ENCODE results near the gene SLC22A1.
A peak's percentile ranks its signal among the peaks of the same experiment; 100 is the strongest.
"Not testable (repeated sequence)": the region's sequence is repeated elsewhere in the genome, so short reads cannot be mapped to it uniquely, and the experiment has no call there.

SLC22A1 gene

GRCh38 chr6:160121558-160121957, at the start of gene SLC22A1:
Gene SLC22A1, plus strand, starts transcription at chr6:160121815. Its CDS starts 121 bp downstream, at chr6:160121936.
- DNase-seq, result no peak

GRCh38 chr6:160073272-160073671, 48.3 kb upstream of the SLC22A1 start:
- DNase-seq, result no peak

- DNase-seq, result no peak
Observed at GRCh38 chr6:160076009-160076408, 45.6 kb upstream of the SLC22A1 start.

- DNase-seq, result no peak
Observed at GRCh38 chr6:160077024-160077423, 44.6 kb upstream of the SLC22A1 start.

- no peak for DNase-seq
Observed at GRCh38 chr6:160077526-160077925, 44.1 kb upstream of the SLC22A1 start.

DNA sequence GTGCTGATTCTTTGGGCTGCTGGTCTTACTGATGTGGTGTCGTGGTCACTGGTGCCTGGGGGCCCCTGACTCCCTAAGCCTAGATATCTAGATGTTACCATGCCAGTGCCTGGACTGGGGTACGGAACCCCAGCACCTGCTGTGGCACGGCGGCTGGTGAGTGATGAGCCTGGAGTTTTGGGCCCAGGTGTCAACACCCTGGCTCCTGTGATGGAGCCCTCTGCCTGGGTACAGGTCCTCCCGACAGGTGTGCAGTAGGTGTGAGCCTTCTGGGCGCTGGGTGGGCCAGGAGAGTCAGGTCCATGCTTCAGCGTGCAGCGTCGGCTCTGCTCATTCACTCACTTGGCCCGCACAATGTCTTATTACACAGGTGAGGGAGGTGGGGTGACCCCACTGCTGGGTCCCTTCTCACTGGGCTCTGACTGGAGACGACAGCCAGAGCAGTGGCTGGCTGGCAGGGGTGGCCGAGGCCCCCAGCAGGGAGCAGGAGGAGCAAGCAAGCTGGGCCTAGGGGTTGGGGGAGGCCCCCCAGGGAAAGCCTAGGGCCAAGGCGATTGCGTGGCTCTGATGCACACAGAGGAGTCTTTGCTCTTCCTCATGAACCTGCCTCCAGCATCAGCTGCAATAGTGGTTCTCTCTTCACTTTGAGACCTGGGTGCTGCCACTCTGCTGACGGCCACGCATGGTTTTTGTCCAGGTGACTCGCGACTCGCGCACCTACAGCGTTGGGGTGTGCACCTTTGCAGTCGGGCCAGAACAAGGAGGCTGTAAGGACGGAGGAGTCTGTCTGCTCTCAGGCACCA, 42.5 kb upstream of the SLC22A1 start:
- DNase-seq, result no peak

DNA sequence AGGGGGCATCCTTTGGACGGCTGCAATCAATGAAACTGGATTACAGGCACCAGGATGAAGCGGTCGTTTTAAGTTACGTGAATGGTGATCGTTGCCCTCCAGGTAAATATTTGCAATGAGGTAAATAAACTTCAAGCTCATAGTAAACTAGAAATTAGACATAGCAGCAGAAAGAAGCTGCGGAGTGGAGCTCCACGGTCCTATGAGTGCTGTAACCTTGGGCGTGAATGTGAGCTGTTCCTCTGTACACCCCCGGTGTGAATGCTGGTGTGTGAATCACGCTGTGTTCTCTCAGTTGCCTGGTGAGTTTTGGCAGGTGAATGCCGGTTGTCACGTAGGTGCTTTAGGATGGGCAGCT, 42.0 kb upstream of the SLC22A1 start:
- DNase-seq, result no peak

DNA sequence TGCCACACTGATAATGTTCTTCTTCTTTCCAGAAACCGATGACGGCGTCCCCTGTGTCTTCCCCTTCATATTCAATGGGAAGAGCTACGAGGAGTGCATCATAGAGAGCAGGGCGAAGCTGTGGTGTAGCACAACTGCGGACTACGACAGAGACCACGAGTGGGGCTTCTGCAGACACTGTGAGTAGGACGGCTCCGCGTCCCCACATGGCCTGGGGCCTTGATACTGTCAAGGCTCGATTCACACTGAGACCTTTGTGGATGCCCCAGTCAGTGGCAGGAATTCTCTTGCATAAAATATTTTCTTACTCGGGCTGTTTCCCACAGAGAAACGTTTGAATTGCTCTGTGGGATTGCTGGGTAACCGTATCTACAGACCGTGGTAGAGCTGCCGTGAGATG, 41.5 kb upstream of the SLC22A1 start:
- DNase-seq, result no peak

DNA sequence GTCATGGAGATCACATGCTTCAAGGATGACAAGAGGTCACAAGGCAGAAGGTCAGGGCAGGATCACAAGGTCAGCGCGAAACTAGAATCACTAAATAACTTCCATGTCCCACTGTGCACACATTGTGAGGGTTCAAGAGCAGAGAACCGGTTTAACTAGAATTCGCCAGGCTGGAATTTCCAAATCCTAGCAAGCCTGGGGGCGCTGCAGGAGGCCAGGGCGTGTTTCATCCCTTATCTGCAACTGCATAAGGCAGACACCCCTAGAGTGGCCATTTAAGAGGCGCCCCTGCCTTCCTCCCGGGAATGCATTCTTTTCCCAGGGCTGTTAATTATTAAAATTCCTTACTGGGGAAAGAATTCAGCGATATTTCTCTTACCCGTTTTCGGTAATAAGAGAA, 40.2 kb upstream of the SLC22A1 start:
- no peak for DNase-seq

DNA sequence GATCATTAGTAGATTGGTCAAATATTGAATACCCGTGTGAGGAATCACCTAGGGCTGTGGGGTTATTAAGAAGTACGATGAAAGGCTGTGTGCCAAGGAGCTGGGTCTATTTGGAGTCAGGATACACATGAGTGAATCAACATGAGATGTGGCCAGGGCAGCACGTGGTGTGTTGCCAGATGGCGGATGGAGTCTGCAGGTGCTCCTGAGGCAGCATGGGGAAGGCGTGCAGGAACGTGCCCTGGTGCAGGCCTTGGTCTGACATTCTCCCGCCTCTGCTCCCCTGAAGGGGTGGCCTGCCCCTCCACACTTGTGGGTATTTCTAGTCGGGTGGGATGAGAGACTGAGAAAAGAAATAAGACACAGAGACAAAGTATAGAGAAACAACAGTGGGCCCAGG, 39.0 kb upstream of the SLC22A1 start:
- DNase-seq, result peak; percentile 23

DNA sequence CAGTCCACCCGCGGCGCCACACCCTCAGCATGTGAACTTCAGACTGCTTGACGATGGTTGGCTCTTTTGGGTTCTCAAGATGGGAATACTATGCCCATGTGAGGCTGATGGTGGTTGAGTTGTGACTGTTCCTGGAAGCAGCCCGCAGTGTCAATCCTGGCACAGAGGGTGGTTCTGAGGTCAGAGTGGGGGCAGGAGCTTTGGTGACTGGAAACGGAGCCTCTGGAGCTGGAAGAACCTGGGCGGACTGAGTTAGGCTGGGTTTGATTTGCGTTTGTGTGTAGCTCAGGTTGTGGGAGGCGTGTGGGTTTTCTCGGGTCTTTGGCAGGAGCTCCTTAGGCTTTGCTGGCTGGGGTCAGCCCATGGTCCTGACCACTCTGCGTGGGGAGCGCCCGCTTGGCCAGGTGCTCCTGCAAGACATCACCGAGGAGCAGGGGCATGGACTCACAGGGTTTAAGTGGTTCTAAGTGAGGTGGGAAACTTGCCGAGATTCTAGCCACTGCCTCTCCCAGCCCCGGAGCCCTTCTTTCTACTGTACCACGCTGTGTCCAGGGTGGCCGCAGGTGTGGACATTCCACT, 37.3 kb upstream of the SLC22A1 start:
- DNase-seq, result no peak

DNA sequence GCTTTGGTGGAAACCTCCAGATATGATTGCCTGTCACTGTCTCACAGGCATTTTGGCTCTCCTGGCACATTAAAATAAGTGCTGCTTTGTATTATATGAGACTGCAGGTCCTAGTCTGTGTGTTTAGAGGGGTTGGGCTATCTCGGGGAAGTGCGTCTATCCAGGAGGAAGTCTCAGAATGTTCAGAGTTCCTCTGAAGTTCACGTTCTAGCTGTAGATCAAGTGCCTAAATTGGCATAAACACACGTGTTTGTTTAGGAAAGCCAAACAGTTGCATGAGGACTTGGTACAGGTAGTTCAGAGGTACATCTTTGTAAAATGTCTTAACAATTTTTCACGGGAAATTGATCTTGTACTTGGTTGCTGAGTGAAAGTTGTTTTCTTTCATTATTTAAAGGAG, 36.4 kb upstream of the SLC22A1 start:
- DNase-seq, result no peak

DNA sequence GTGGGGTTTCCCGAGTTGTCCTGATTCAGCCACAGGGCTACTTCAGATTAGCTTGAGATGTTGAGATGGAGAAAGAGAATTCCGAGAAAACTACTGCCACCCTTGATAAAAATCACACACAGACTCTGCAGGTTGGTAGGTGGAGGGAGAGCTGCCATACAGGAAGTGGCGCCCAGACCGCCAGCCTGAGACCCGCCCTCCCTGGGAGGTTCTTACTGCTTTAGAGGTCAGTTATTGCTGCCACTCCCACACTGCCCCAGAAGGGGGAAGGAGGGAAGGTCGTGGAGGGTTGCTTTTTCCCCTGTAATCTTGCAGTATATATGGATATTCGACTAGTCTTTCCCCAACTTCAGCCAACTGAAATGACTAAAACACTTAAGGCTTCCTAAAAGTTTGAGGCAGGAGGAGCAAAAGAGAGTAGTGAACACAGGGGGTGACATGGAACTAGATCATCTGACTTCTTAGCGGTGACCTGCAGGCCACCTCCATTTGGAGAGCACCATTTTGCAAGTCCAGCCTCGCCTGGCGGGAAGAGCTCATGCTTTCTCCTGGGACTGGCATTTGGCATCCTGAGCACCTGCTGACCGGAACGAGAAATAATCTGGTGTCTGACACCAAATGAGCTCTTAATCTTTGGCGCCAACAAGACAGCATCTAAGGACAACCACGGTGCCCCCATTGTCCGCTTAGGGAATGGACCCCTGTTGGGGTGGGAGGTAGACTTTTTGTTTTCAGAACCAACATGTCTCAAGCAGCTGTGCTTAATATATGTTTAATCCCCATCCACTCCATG, 35.7 kb upstream of the SLC22A1 start:
- DNase-seq, result no peak

DNA sequence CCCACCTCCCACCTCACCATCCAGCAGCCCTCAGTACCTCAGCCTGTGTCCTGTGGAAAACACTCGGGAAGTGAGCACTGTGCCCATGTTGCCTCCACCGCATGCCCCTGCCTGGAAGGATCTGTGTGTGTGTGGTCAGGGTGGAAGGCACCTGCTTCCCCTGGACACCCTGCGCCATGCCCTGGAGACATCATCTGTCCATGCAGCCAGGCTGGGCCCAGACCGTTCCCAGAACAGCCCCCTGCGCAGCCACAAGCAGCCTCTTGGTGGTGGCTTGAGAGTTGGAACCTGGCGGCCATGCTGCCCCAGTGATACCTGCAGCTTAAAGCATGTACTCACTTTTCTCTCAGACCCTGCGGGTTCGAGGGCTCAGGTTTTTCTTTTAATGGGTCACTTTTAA, 34.9 kb upstream of the SLC22A1 start:
- no peak for DNase-seq

GRCh38 chr6:160088069-160088783, 33.4 kb upstream of the SLC22A1 start:
- DNase-seq, result peak; percentile 17

GRCh38 chr6:160088784-160089533, 32.7 kb upstream of the SLC22A1 start:
- DNase-seq, result no peak

- no peak for DNase-seq
Observed at GRCh38 chr6:160089534-160089897, 32.1 kb upstream of the SLC22A1 start.

DNA sequence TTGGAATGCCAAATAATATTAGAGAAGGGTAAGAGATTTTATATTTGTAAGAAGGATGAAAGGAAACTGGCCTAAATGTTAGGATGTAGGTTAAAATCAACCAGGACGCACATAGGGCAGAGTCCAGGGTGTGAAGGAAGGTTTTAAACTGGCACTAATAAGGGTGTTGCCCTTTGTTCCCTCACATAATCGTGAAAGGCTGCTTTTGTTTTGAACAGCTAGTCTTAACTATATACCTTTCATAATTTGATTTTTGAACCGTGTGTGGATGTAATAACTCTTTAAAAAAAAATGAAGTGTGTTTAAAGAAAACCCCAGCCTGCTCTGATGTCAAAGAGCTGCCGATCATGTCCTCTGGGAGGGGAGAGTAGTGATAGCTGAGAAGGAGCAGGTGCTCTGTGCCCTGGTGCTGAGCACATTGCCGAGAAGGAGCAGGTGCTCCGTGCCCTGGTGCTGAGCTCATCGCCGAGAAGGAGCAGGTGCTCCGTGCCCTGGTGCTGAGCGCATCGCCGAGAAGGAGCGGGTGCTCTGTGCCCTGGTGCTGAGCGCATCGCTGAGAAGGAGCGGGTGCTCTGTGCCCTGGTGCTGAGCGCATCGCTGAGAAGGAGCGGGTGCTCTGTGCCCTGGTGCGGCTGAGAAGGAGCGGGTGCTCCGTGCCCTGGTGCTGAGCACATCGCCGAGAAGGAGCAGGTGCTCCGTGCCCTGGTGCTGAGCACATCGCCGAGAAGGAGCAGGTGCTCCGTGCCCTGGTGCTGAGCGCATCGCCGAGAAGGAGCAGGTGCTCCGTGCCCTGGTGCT, 31.0 kb upstream of the SLC22A1 start:
- DNase-seq, result not testable (repeated sequence)

DNA sequence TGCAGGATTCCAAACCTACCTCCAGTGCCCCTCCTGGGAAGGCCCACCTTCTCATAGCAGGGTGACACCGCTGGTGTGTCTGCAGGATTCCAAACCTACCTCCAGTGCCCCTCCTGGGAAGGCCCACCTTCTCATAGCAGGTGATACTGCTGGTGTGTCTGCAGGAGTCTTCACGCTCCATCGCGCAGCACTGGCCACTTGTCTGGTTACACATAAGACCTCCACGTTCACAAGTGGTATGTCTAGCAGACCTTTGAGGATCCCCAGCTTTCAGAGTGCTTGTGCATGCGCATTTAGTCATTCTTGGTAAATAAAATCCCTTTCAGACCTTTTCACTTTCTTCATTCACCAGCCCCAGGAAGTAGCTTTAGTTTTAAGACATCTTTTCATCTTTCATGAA, 29.4 kb upstream of the SLC22A1 start:
- DNase-seq, result not testable (repeated sequence)

- no peak for DNase-seq
Observed at GRCh38 chr6:160092602-160093001, 29.0 kb upstream of the SLC22A1 start.

GRCh38 chr6:160093061-160093460, 28.6 kb upstream of the SLC22A1 start:
- DNase-seq, result no peak

GRCh38 chr6:160093946-160094345, 27.7 kb upstream of the SLC22A1 start:
- DNase-seq, result no peak
